H1 (cell line): ENCODE results near the gene AFF4. TPM values are rescaled to one million over a fixed set of nuclear protein-coding genes. Genes with fewer than 3 reads are reported as not detected.

Source experiments
- CTCF ChIA-PET: fragments of 300-600 bp; sonication (Branson Sonifier 250); formaldehyde crosslinking; loops from one replicate; lab custom pipeline; 2021; ENCODE audit not compliant: partially characterized antibody; lab: Charles Lee
- POLR2A ChIA-PET: fragments of 300-600 bp; sonication (Branson Sonifier 250); formaldehyde crosslinking; loops from one replicate; lab custom pipeline; 2021; ENCODE audit warnings: inconsistent platforms; ENCODE audit not compliant: partially characterized antibody; lab: Charles Lee
- DNase-seq, 2 experiments: peaks; one replicate each; pipeline versions ENCODE4 v3.0.0 to v3.0.0-alpha.2; 2010 to 2022; ENCODE audit warnings: low spot score in 2 of 2, low read depth in 1 of 2, mixed read lengths in 1 of 2
- FAIRE-seq: peaks from 2 replicates; lab custom pipeline; 2011; peaks lifted over from hg19 to GRCh38; lab: Jason Lieb, UNC
- H2AFZ ChIP-seq: 2 replicates; pipeline ENCODE4 v1.8.1; 2012; ENCODE audit warnings: low read length, inconsistent platforms
- H2AK5ac ChIP-seq: 2 replicates; pipeline ENCODE4 v1.6.1; 2013; ENCODE audit warnings: low read depth, low read length
- H2BK120ac ChIP-seq: replicated peaks from 2 replicates; pipeline ENCODE3; 2013; ENCODE audit warnings: low read depth, low read length, inconsistent platforms
- H2BK12ac ChIP-seq: 2 replicates; pipeline ENCODE4 v1.6.1; 2013; ENCODE audit warnings: low read depth, low read length
- H2BK15ac ChIP-seq: 2 replicates; pipeline ENCODE4 v1.6.1; 2013; ENCODE audit warnings: low read length
- H2BK20ac ChIP-seq: 2 replicates; pipeline ENCODE4 v1.6.1; 2013; ENCODE audit warnings: low read length
- H2BK5ac ChIP-seq: 2 replicates; pipeline ENCODE4 v1.6.1; 2013; ENCODE audit warnings: low read depth, low read length
- H3K14ac ChIP-seq: 2 replicates; pipeline ENCODE4 v1.6.1; 2013; ENCODE audit warnings: inconsistent platforms; ENCODE audit not compliant: insufficient read length
- H3K18ac ChIP-seq: 2 replicates; pipeline ENCODE4 v1.6.1; 2013; ENCODE audit warnings: low read length; ENCODE audit errors: extremely low read depth
- H3K23ac ChIP-seq: 2 replicates; pipeline ENCODE4 v1.6.1; 2013; ENCODE audit warnings: inconsistent platforms; ENCODE audit not compliant: insufficient read length
- H3K23me2 ChIP-seq: 2 replicates; pipeline ENCODE4 v1.6.1; 2013; ENCODE audit warnings: low read depth, low read length
- H3K27ac ChIP-seq: 2 replicates; pipeline ENCODE4 v1.6.1; 2011; ENCODE audit warnings: low read depth, low read length, inconsistent platforms
- H3K27me3 ChIP-seq, 4 experiments: replicated peaks in 1 of 4; 1 replicate in 1 of 4; 2 replicates in 3 of 4; pipeline versions ENCODE4 v1.6.1 to v1.8.1; 2011 to 2013; ENCODE audit warnings: low read length in 3 of 4, mild to moderate bottlenecking in 3 of 4, inconsistent platforms in 2 of 4, mixed read lengths in 2 of 4, moderate library complexity in 1 of 4; ENCODE audit not compliant: control insufficient read depth in 3 of 4, insufficient read depth in 3 of 4; ENCODE audit errors: extremely low read depth in 1 of 4
- H3K36me3 ChIP-seq, 4 experiments: 2 replicates each; pipeline versions ENCODE4 v1.6.1 to v1.8.1; 2011 to 2013; ENCODE audit warnings: mild to moderate bottlenecking in 4 of 4, low read length in 3 of 4, moderate library complexity in 2 of 4, control low read depth in 1 of 4, inconsistent platforms in 1 of 4; ENCODE audit not compliant: insufficient read depth in 4 of 4, control insufficient read depth in 2 of 4
- H3K4ac ChIP-seq: replicated peaks from 2 replicates; pipeline ENCODE3; 2013; ENCODE audit warnings: low read length, low read depth, mixed read lengths, inconsistent platforms; ENCODE audit not compliant: insufficient read length
- H3K4me1 ChIP-seq, 4 experiments: replicated peaks in 1 of 4; 1 replicate in 1 of 4; 2 replicates in 3 of 4; pipeline versions ENCODE4 v1.6.1 to v1.8.1; 2011 to 2013; ENCODE audit warnings: low read length in 3 of 4, inconsistent platforms in 2 of 4, mixed read lengths in 1 of 4; ENCODE audit not compliant: insufficient read depth in 4 of 4, control insufficient read depth in 3 of 4
- H3K4me2 ChIP-seq, 2 experiments: 2 replicates each; pipeline versions ENCODE4 v1.6.1 to v1.8.1; 2011 to 2013; ENCODE audit warnings: low read depth in 2 of 2, low read length in 2 of 2, control low read depth in 1 of 2, inconsistent platforms in 1 of 2, mild to moderate bottlenecking in 1 of 2; ENCODE audit not compliant: insufficient read depth in 1 of 2
- H3K4me3 ChIP-seq, 4 experiments: fragments of 200-600, 300-600 bp in 1 of 4; sonication (generic), shearing (Covaris generic), sonication (Bioruptor Twin) in 1 of 4; 2 replicates each; pipeline versions ENCODE4 v1.5.1 to v1.8.1; 2011 to 2016; ENCODE audit warnings: low read length in 4 of 4, low read depth in 3 of 4, control low read depth in 2 of 4, inconsistent platforms in 2 of 4, mild to moderate bottlenecking in 2 of 4, mixed read lengths in 1 of 4, moderate library complexity in 1 of 4; ENCODE audit not compliant: insufficient read depth in 2 of 4; ENCODE audit errors: extremely low read depth in 1 of 4
- H3K56ac ChIP-seq: replicated peaks from 2 replicates; pipeline ENCODE3; 2013; ENCODE audit warnings: low read depth, mild to moderate bottlenecking, mixed read lengths, low read length, inconsistent platforms; ENCODE audit not compliant: insufficient read length
- H3K79me1 ChIP-seq: 2 replicates; pipeline ENCODE4 v1.6.1; 2013; ENCODE audit warnings: low read depth, low read length, control low read depth
- H3K79me2 ChIP-seq, 2 experiments: 2 replicates each; pipeline versions ENCODE4 v1.6.1 to v1.8.1; 2012 to 2013; ENCODE audit warnings: low read length in 2 of 2, mild to moderate bottlenecking in 2 of 2, inconsistent platforms in 1 of 2; ENCODE audit not compliant: insufficient read depth in 2 of 2, control insufficient read depth in 1 of 2
- H3K9ac ChIP-seq, 4 experiments: replicated peaks in 1 of 4; 1 replicate in 1 of 4; 2 replicates in 3 of 4; pipeline versions ENCODE4 v1.6.1 to v1.8.1; 2011 to 2013; ENCODE audit warnings: low read depth in 3 of 4, low read length in 3 of 4, control low read depth in 2 of 4, mild to moderate bottlenecking in 2 of 4, moderate library complexity in 2 of 4, inconsistent platforms in 1 of 4; ENCODE audit errors: extremely low read depth in 1 of 4
- H3K9me3 ChIP-seq, 2 experiments: 2 replicates each; pipeline versions ENCODE4 v1.6.1 to v1.8.1; 2012 to 2013; ENCODE audit warnings: mild to moderate bottlenecking in 2 of 2, moderate library complexity in 2 of 2, control low read depth in 1 of 2, inconsistent platforms in 1 of 2, low read depth in 1 of 2, low read length in 1 of 2, mixed read lengths in 1 of 2; ENCODE audit not compliant: insufficient read depth in 2 of 2
- H4K20me1 ChIP-seq, 2 experiments: replicated peaks in 1 of 2; 2 replicates each; pipeline versions ENCODE3 to v1.8.1; 2011 to 2013; ENCODE audit warnings: inconsistent platforms in 2 of 2, low read length in 2 of 2, mild to moderate bottlenecking in 1 of 2; ENCODE audit not compliant: insufficient read depth in 2 of 2, control insufficient read depth in 1 of 2
- H4K5ac ChIP-seq: 2 replicates; pipeline ENCODE4 v1.6.1; 2013; ENCODE audit warnings: low read length, low read depth, mixed read lengths, inconsistent platforms; ENCODE audit not compliant: insufficient read length
- H4K8ac ChIP-seq: 2 replicates; pipeline ENCODE4 v1.8.0; 2013; ENCODE audit warnings: mild to moderate bottlenecking, moderate library complexity, low read length, inconsistent platforms; ENCODE audit not compliant: insufficient read depth; ENCODE audit errors: extremely low read depth
- H4K91ac ChIP-seq: replicated peaks from 2 replicates; pipeline ENCODE3; 2013; ENCODE audit warnings: low read length, mixed read lengths, inconsistent platforms; ENCODE audit not compliant: insufficient read length
- ASH2L ChIP-seq: fragments of 200-600, 300-600 bp; sonication (generic); IDR thresholded peaks from one replicate; pipeline ENCODE4 v1.7.1; 2017; ENCODE audit warnings: low read length
- CHD2 ChIP-seq: IDR thresholded peaks from 2 replicates; pipeline ENCODE4 v1.6.1; 2012; ENCODE audit warnings: low read length, improper control_type of control experiment
- CREB1 ChIP-seq: IDR thresholded peaks from 2 replicates; pipeline ENCODE4 v1.6.1; 2012; ENCODE audit warnings: inconsistent platforms
- E2F6 ChIP-seq: IDR thresholded peaks from 2 replicates; pipeline ENCODE4 v1.6.1; 2012; ENCODE audit warnings: inconsistent platforms
- EGR1 ChIP-seq: IDR thresholded peaks from 2 replicates; pipeline ENCODE4 v1.6.1; 2011; ENCODE audit warnings: low read depth, low read length, borderline replicate concordance
- EP300 ChIP-seq, 2 experiments: IDR thresholded peaks; 1 replicate in 1 of 2; 2 replicates in 1 of 2; pipeline ENCODE4 v1.6.1; 2011 to 2012; ENCODE audit warnings: low read depth in 2 of 2, low read length in 2 of 2, mild to moderate bottlenecking in 2 of 2, borderline replicate concordance in 1 of 2, inconsistent platforms in 1 of 2, moderate library complexity in 1 of 2
- JUND ChIP-seq: IDR thresholded peaks from 2 replicates; pipeline ENCODE4 v1.6.1; 2011; ENCODE audit warnings: mild to moderate bottlenecking, improper control_type of control experiment, low read length
- KDM1A ChIP-seq: fragments of 200-600, 300-600 bp; sonication (generic); IDR thresholded peaks from 2 replicates; pipeline ENCODE4 v1.7.1; 2016; ENCODE audit warnings: mild to moderate bottlenecking, low read length, borderline replicate concordance
- POLR2A ChIP-seq, 2 experiments: IDR thresholded peaks; 1 replicate in 1 of 2; 2 replicates in 1 of 2; pipeline ENCODE4 v1.6.1; 2011; ENCODE audit warnings: low read depth in 2 of 2, low read length in 2 of 2, mild to moderate bottlenecking in 2 of 2; ENCODE audit errors: control extremely low read depth in 1 of 2
- POLR2AphosphoS5 ChIP-seq: IDR thresholded peaks from 2 replicates; pipeline ENCODE4 v1.6.1; 2011; ENCODE audit warnings: low read depth, low read length
- RFX5 ChIP-seq: IDR thresholded peaks from 2 replicates; pipeline ENCODE4 v1.6.1; 2011; ENCODE audit warnings: low read depth, low read length, improper control_type of control experiment, borderline replicate concordance
- SAP30 ChIP-seq: fragments of 300-600 bp; sonication (generic); IDR thresholded peaks from 2 replicates; pipeline ENCODE4 v1.7.1; 2012; ENCODE audit warnings: low read length, moderate library complexity, mild to moderate bottlenecking, inconsistent platforms; ENCODE audit not compliant: insufficient read depth, insufficient replicate concordance
- TAF7 ChIP-seq: optimal IDR thresholded peaks from 2 replicates; pipeline ENCODE3; 2011; ENCODE audit warnings: low read depth, mild to moderate bottlenecking, inconsistent platforms, low read length, moderate library complexity, borderline replicate concordance
- TEAD4 ChIP-seq: IDR thresholded peaks from 2 replicates; pipeline ENCODE4 v1.6.1; 2012; ENCODE audit warnings: low read depth, low read length, inconsistent platforms, mixed read lengths
- WGBS, 2 experiments: shearing (Covaris generic) in 1 of 2; methylation state at CpG; one replicate each; pipeline versions ENCODE4 v1.1.6 to v1.1.7; 2013 to 2015; ENCODE audit warnings: low lambda C conversion rate in 2 of 2, mixed read lengths in 2 of 2, inconsistent platforms in 1 of 2, low coverage in 1 of 2, missing lambda C conversion rate in 1 of 2; ENCODE audit not compliant: insufficient replicate concordance in 2 of 2, insufficient coverage in 1 of 2, insufficient read length in 1 of 2; ENCODE audit errors: extremely low coverage in 1 of 2, missing lambda C conversion rate in 1 of 2; 5-methylcytosine and 5-hydroxymethylcytosine counted together
- polyA plus RNA-seq, 7 experiments: library from polyadenylated mRNA; depleted of rRNA in 3 of 7; stranded (reverse) in 5 of 7; unstranded in 2 of 7; fragments of >200 nt in 5 of 7; fragments of 200-250 nt in 2 of 7; gene quantifications; 1 replicate in 5 of 7; 2 replicates in 1 of 7; 4 replicates in 1 of 7; pipeline versions ENCODE4 v1.2.1 to v1.2.3, GENCODE V29; 2011 to 2013; ENCODE audit warnings: missing spikeins in 2 of 7, mixed read lengths in 2 of 7
- total RNA-seq: library from RNA; stranded (reverse); fragmentation: NEBNext Ultra II Directional; extraction: Animal tissue kit (Norgen Biotek cat#: 25700); gene quantifications from 2 replicates; pipeline ENCODE4 v1.2.1, GENCODE V29; 2021

Gene AFF4
- total and polyA plus RNA-seq, 2 of the 8 experiments (the other 6 are each of a cell fraction or from before 2014, with no cell fraction given), result 12.0 to 61.4 TPM

GRCh38 chr5:132998556-132998955 lies 35.1 kb upstream of the AFF4 start:
- H3K9me3 ChIP-seq, result no peaks in the 10 kb centered on the region
- H3K4ac ChIP-seq, result no peak overlapping the region
- no peak overlapping the region for H2BK12ac ChIP-seq
- H2AFZ ChIP-seq, result no peak overlapping the region
- no peak overlapping the region for H2BK20ac ChIP-seq
- no peaks in the 10 kb centered on the region for H3K23me2 ChIP-seq
- no peak for DNase-seq
- no peaks in the 10 kb centered on the region for H3K79me1 ChIP-seq
- H3K56ac ChIP-seq, result no peak overlapping the region
- H2BK5ac ChIP-seq, result no peak overlapping the region
- no peak overlapping the region for H3K23ac ChIP-seq
- TF ChIP-seq EP300 (IDR thresholded peaks at IDR 0.05; ENCODE audit: borderline replicate concordance in 1 of 2, low read depth in 2 of 2, low read length in 2 of 2) (no peak), POLR2AphosphoS5 (no peak), EGR1 (no peak), RFX5 (no peak), ASH2L (no peak), E2F6 (no peak), SAP30 (no peak), CREB1 (no peak), KDM1A (no peak), JUND (no peak), TAF7 (no peak), TEAD4 (no peak), CHD2 (no peak), POLR2A (IDR thresholded peaks at IDR 0.05; ENCODE audit: control extremely low read depth in 1 of 2, low read depth in 2 of 2, low read length in 2 of 2) (no peak)
- no peak overlapping the region for H3K18ac ChIP-seq
- no peak overlapping the region for H3K14ac ChIP-seq
- no peak overlapping the region for H4K8ac ChIP-seq
- no peak overlapping the region for H3K4me3 ChIP-seq
- no peak overlapping the region for H2BK15ac ChIP-seq
- no peaks in the 10 kb centered on the region for H4K20me1 ChIP-seq
- no peak overlapping the region for H4K91ac ChIP-seq
- H2AK5ac ChIP-seq, result no peak overlapping the region
- FAIRE-seq, result no peak
- ChIA-PET CTCF (no interaction called here), POLR2A (interaction anchor here (1.3 to 1.5 kb wide), 2 partner anchors 23 to 54 kb away, joined by 4 read pairs; no protein-coding TSS in a partner anchor)
- no peak overlapping the region for H2BK120ac ChIP-seq
- no peak overlapping the region for H4K5ac ChIP-seq
- no peaks in the 10 kb centered on the region for H3K27me3 ChIP-seq
- H3K4me2 ChIP-seq, result no peak overlapping the region
- no peaks in the 10 kb centered on the region for H3K79me2 ChIP-seq
- peaks cover 0 to 5% (median 2%) of the 10 kb centered on the region in 4 experiments; a peak in 4 of 8 replicates for H3K36me3 ChIP-seq
- no peaks in the 10 kb centered on the region for H3K4me1 ChIP-seq
- WGBS, 2 experiments, result 92% methylated on average over 2 of the region's 2 CpGs; no CpG with 5 or more reads in 1 of the 2 experiments
- H3K27ac ChIP-seq, result no peak overlapping the region
- H3K9ac ChIP-seq, result no peak overlapping the region
